HepG2 (cell line): Measurements from ENCODE around the gene SLC44A4. TPM values are rescaled to one million over a fixed set of nuclear protein-coding genes. Genes with fewer than 3 reads are reported as not detected.

ENCODE experiments used
- ELK4 ChIP-seq: sonication (generic); formaldehyde crosslinking; IDR thresholded peaks from 2 replicates; pipeline ENCODE4 v1.9.0; 2021; ENCODE audit warnings: missing genetic modification reagents, borderline replicate concordance
- IKZF5 ChIP-seq: IDR thresholded peaks from 2 replicates; pipeline ENCODE4 v1.6.1; 2018; ENCODE audit warnings: missing genetic modification reagents, mild to moderate bottlenecking, missing compliant biosample characterization
- IRF2 ChIP-seq: IDR thresholded peaks from 2 replicates; pipeline ENCODE4 v1.6.1; 2018; ENCODE audit warnings: missing genetic modification reagents, missing compliant biosample characterization
- IRF9 ChIP-seq: sonication (generic); formaldehyde crosslinking; IDR thresholded peaks from 2 replicates; pipeline ENCODE4 v1.8.0; 2022; ENCODE audit warnings: missing genetic modification reagents, mild to moderate bottlenecking, borderline replicate concordance
- MEIS2 ChIP-seq: sonication (generic); formaldehyde crosslinking; IDR thresholded peaks from 2 replicates; pipeline ENCODE4 v1.9.0; 2021; ENCODE audit warnings: mild to moderate bottlenecking, missing genetic modification reagents
- PATZ1 ChIP-seq: sonication (generic); formaldehyde crosslinking; IDR thresholded peaks from 2 replicates; pipeline ENCODE4 v1.4.0; 2020; ENCODE audit warnings: missing genetic modification reagents
- RCOR2 ChIP-seq: IDR thresholded peaks from 2 replicates; pipeline ENCODE4 v1.6.1; 2016; ENCODE audit warnings: missing biosample characterization, missing genetic modification reagents
- SMAD9 ChIP-seq: sonication (generic); formaldehyde crosslinking; IDR thresholded peaks from 2 replicates; pipeline ENCODE4 v1.5.1; 2020; ENCODE audit warnings: mild to moderate bottlenecking, missing genetic modification reagents
- ZBTB25 ChIP-seq: IDR thresholded peaks from 2 replicates; pipeline ENCODE4 v1.6.1; 2018; ENCODE audit warnings: missing genetic modification reagents
- ZNF136 ChIP-seq: sonication (generic); formaldehyde crosslinking; IDR thresholded peaks from 2 replicates; pipeline ENCODE4 v1.8.1; 2022; ENCODE audit warnings: low read depth, mild to moderate bottlenecking, moderate library complexity, missing genetic modification reagents
- ZNF232 ChIP-seq: sonication (generic); formaldehyde crosslinking; IDR thresholded peaks from 2 replicates; pipeline ENCODE4 v1.4.0; 2020; ENCODE audit warnings: missing genetic modification reagents, borderline replicate concordance
- ZNF253 ChIP-seq: sonication (generic); formaldehyde crosslinking; IDR thresholded peaks from 2 replicates; pipeline ENCODE4 v1.8.0; 2022; ENCODE audit warnings: mild to moderate bottlenecking, missing genetic modification reagents, borderline replicate concordance
- ZNF256 ChIP-seq: sonication (generic); formaldehyde crosslinking; conservative IDR thresholded peaks from 2 replicates; pipeline ENCODE4 v1.4.0; 2020; ENCODE audit warnings: missing genetic modification reagents
- ZNF317 ChIP-seq: sonication (generic); formaldehyde crosslinking; IDR thresholded peaks from 2 replicates; pipeline ENCODE4 v1.5.0; 2020; ENCODE audit warnings: mild to moderate bottlenecking, missing genetic modification reagents
- ZNF546 ChIP-seq: sonication (generic); formaldehyde crosslinking; conservative IDR thresholded peaks from 2 replicates; pipeline ENCODE4 v1.8.1; 2023; ENCODE audit warnings: mild to moderate bottlenecking, missing genetic modification reagents
- ZNF605 ChIP-seq: sonication (generic); formaldehyde crosslinking; IDR thresholded peaks from 2 replicates; pipeline ENCODE4 v1.8.0; 2022; ENCODE audit warnings: mild to moderate bottlenecking, missing genetic modification reagents
- ZNF891 ChIP-seq: sonication (generic); formaldehyde crosslinking; IDR thresholded peaks from 2 replicates; pipeline ENCODE4 v1.5.0; 2020; ENCODE audit warnings: mild to moderate bottlenecking, missing genetic modification reagents
- polyA plus RNA-seq, 8 experiments: library from polyadenylated mRNA; depleted of rRNA in 3 of 8; stranded (reverse) in 7 of 8; unstranded in 1 of 8; fragments of >200 nt; fragmentation: Illumina TruSeq in 4 of 8; extraction: Trizol in 4 of 8; gene quantifications; 2 replicates each; pipeline versions ENCODE4 v1.2.1 to v1.2.3, GENCODE V29; 2011 to 2016; ENCODE audit warnings: low read depth in 4 of 8, missing spikeins in 1 of 8, mixed read lengths in 1 of 8; ENCODE audit not compliant: insufficient read depth in 1 of 8
- total RNA-seq, 5 experiments: library from RNA; depleted of rRNA; stranded (reverse); fragments of >200 nt; fragmentation: Illumina TruSeq; extraction: Trizol; gene quantifications; 2 replicates each; pipeline ENCODE4 v1.2.3, GENCODE V29; 2016; ENCODE audit warnings: low read depth in 1 of 5

The SLC44A4 gene
- total and polyA plus RNA-seq, 2 of the 13 experiments (the other 11 are each of a cell fraction or from before 2014, with no cell fraction given), result 3.5 to 5.9 TPM

GRCh38 chr6:31815025-31815838 lies 63.6 kb downstream of the SLC44A4 start, which contains the start of the genes HSPA1A and HSPA1L (continued):
- TF ChIP-seq ZNF136 (CRISPR knock-in tag) (0 out of 2 replicates have a peak, but pooled peaks have one; percentile 58), SMAD9 (CRISPR knock-in tag) (0 out of 2 replicates have a peak, but pooled peaks have one; percentile 42), IRF2 (CRISPR knock-in tag) (peak; percentile 64; the same call in 1 of the 2 replicates), ZNF253 (peak; percentile 65; the same call in 1 of the 2 replicates), ZNF546 (CRISPR knock-in tag) (0 out of 2 replicates have a peak, but pooled peaks have one; percentile 51), MEIS2 (CRISPR knock-in tag) (peak; percentile 14; the same call in 1 of the 2 replicates), ZNF232 (peak; percentile 75; the same call in 1 of the 2 replicates), ZNF891 (CRISPR knock-in tag) (no peak), ZBTB25 (peak; percentile 69; the same call in 1 of the 2 replicates), ZNF605 (CRISPR knock-in tag) (peak; percentile 54; the same call in 1 of the 2 replicates), ZNF317 (CRISPR knock-in tag) (peak; percentile 32; the same call in 1 of the 2 replicates), ELK4 (CRISPR knock-in tag) (0 out of 2 replicates have a peak, but pooled peaks have one; percentile 15), ZNF256 (no peak), PATZ1 (CRISPR knock-in tag) (peak; percentile 2), IKZF5 (peak; percentile 62; the same call in 1 of the 2 replicates), RCOR2 (CRISPR knock-in tag) (no peak), IRF9 (CRISPR knock-in tag) (peak; percentile 61; the same call in 1 of the 2 replicates)
